ENCODE measurements around the gene CENPK.

DNA sequence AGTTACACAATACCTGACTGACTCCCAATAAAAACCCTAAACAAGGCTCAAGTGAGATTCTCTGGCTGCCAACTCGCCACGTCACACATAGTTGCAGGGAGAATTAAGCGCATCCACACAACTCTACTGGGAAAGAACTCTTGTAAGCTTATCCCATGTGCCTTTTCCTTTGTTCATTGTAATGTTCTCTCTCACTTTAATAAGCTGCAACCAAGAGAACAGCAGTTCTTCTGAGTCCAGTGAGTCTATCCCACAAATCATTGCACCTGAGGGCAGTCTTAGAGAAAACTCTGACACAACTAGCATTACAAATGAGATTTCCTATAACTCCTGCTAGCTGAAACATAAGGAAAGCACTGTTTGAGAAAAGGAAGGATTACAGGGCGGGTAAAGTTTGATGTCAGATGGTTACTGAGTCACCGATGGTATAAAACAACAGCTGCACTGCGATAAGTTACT lies 27.4 kb downstream of the CENPK start:
- TF ChIP-seq EZH2 (IDR thresholded peaks at IDR 0.05; ENCODE audit: insufficient read depth, low read length): no peak
- TF ChIP-seq, protein P1, sequence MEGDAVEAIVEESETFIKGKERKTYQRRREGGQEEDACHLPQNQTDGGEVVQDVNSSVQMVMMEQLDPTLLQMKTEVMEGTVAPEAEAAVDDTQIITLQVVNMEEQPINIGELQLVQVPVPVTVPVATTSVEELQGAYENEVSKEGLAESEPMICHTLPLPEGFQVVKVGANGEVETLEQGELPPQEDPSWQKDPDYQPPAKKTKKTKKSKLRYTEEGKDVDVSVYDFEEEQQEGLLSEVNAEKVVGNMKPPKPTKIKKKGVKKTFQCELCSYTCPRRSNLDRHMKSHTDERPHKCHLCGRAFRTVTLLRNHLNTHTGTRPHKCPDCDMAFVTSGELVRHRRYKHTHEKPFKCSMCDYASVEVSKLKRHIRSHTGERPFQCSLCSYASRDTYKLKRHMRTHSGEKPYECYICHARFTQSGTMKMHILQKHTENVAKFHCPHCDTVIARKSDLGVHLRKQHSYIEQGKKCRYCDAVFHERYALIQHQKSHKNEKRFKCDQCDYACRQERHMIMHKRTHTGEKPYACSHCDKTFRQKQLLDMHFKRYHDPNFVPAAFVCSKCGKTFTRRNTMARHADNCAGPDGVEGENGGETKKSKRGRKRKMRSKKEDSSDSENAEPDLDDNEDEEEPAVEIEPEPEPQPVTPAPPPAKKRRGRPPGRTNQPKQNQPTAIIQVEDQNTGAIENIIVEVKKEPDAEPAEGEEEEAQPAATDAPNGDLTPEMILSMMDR (IDR thresholded peaks at IDR 0.05; ENCODE audit: insufficient read depth, low read depth, low read length): no peak
